K562 (cell line): ENCODE measurements around the gene SLX9.

ENCODE experiments used
- CTCF ChIP-seq, 3 experiments: IDR thresholded peaks in 2 of 3; conservative IDR thresholded peaks in 1 of 3; 2 replicates each; pipeline ENCODE4 v1.5.1; 2011 to 2012; ENCODE audit warnings: low read length in 3 of 3, mild to moderate bottlenecking in 3 of 3, control low read depth in 2 of 3, improper control_type of control experiment in 1 of 3, inconsistent platforms in 1 of 3, low read depth in 1 of 3, mixed read lengths in 1 of 3, moderate library complexity in 1 of 3; ENCODE audit not compliant: insufficient read depth in 2 of 3
- FOXO4 ChIP-seq: fragments of 450-650 bp; formaldehyde crosslinking; IDR thresholded peaks from 2 replicates; pipeline ENCODE4 v1.4.0; 2020; ENCODE audit warnings: mild to moderate bottlenecking, moderate library complexity
- HIVEP1 ChIP-seq: fragments of 250-450 bp; sonication (Bioruptor Pico); IDR thresholded peaks from 2 replicates; pipeline ENCODE4 v1.4.0; 2020; ENCODE audit warnings: mild to moderate bottlenecking
- KDM1A ChIP-seq, 2 experiments: fragments of 450-650 bp; IDR thresholded peaks; 2 replicates each; pipeline ENCODE4 v1.6.1; 2016; ENCODE audit warnings: mild to moderate bottlenecking in 2 of 2
- NCOA6 ChIP-seq: fragments of 450-650 bp; IDR thresholded peaks from 2 replicates; pipeline ENCODE4 v1.6.1; 2017; ENCODE audit warnings: mild to moderate bottlenecking
- NR3C1 ChIP-seq: sonication (generic); formaldehyde crosslinking; IDR thresholded peaks from 2 replicates; pipeline ENCODE4 v1.8.1; 2022; ENCODE audit warnings: missing genetic modification reagents

GRCh38 chr21:44973598-44973997, 33.8 kb downstream of the SLX9 start:
- no peak for TF ChIP-seq KDM1A (IDR thresholded peaks at IDR 0.05)
- TF ChIP-seq NR3C1 (CRISPR knock-in tag): no peak
- no peak for TF ChIP-seq NCOA6
- TF ChIP-seq FOXO4: no peak
- TF ChIP-seq CTCF (IDR thresholded peaks at IDR 0.05 in 2 of 3, conservative IDR thresholded peaks at IDR 0.05 in 1 of 3; ENCODE audit: insufficient read depth in 2 of 3, low read depth in 1 of 3, low read length in 3 of 3): no peak
- no peak for TF ChIP-seq HIVEP1
